ENCODE data around the gene SYNC.

- TF ChIP-seq CTCF (IDR thresholded peaks at IDR 0.05) (no peak), POLR2A (IDR thresholded peaks at IDR 0.05) (no peak)
Measured at GRCh38 chr1:32681509-32681908, 21.1 kb downstream of the SYNC start.
